PC-9 (cell line): ENCODE measurements around the gene ZFHX3.

Experiments
- CTCF ChIP-seq: fragments of 200-600 bp; sonication (generic); conservative IDR thresholded peaks from 2 replicates; pipeline ENCODE4 v1.6.1; 2017; ENCODE audit warnings: mixed run types, antibody characterized with exemption, mild to moderate bottlenecking, moderate library complexity
- EZH2 ChIP-seq: fragments of 200-600 bp; sonication (generic); IDR thresholded peaks from 2 replicates; pipeline ENCODE4 v1.8.0; 2017; ENCODE audit warnings: antibody characterized with exemption, low read depth

DNA sequence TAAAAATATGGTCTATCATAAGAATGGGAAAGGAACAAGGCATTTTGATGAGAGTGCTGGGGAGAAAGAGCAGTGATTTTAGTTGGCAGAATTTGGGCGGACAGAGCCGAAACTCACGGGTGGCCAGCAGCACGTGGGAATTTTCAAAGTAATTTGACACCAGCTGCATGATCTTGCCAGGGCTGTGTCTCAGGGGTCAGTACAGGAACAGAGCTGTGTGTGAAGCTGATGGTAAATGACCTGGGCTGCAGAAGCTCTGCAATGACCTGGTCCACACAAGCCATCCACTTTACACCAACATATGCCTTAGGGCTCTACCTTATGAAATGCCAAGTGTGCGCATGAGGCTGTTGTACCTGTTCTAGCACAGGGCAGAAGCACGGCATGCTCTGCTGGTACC is 112.0 kb downstream of the ZFHX3 start:
- no peak for TF ChIP-seq CTCF
- no peak for TF ChIP-seq EZH2
